Natural killer cell (primary cell): ENCODE data around the gene KEL. TPM values are rescaled to one million over a fixed set of nuclear protein-coding genes. Genes with fewer than 3 reads are reported as not detected.

Experiments
- ATAC-seq, 3 donors: fragments of 150-1000 bp in 2 of 3; fragments of 200-7000 bp in 1 of 3; cut with Tn5 transposase; 1 replicate in 1 of 3; 2 replicates in 2 of 3; pipeline ENCODE4 v1.10.0; 2021; ENCODE audit warnings: mild to moderate bottlenecking in 2 of 3, moderate library complexity in 2 of 3
- DNase-seq, 2 donors: peaks; one replicate each; pipeline versions ENCODE4 v3.0.0 to v3.0.0-alpha.2; 2013 to 2021; ENCODE audit warnings: mixed read lengths in 1 of 2
- H3K27ac ChIP-seq: one replicate; pipeline ENCODE4 v1.5.1; 2013; ENCODE audit warnings: mild to moderate bottlenecking, low read length
- H3K27me3 ChIP-seq: one replicate; pipeline ENCODE4 v1.6.1; 2013; ENCODE audit warnings: low read length; ENCODE audit not compliant: control insufficient read depth, insufficient read depth
- H3K36me3 ChIP-seq: one replicate; pipeline ENCODE4 v1.6.1; 2013; ENCODE audit warnings: low read length; ENCODE audit not compliant: control insufficient read depth, insufficient read depth
- H3K4me1 ChIP-seq: one replicate; pipeline ENCODE4 v1.6.1; 2013; ENCODE audit warnings: low read length; ENCODE audit not compliant: control insufficient read depth, insufficient read depth
- H3K4me3 ChIP-seq: one replicate; pipeline ENCODE4 v1.5.1; 2013; ENCODE audit warnings: low read length
- H3K9me3 ChIP-seq: one replicate; pipeline ENCODE4 v1.6.1; 2013; ENCODE audit warnings: low read length; ENCODE audit not compliant: control insufficient read depth, insufficient read depth
- H3K27ac Mint-ChIP-seq, 2 donors: one replicate each; pipeline ENCODE4 v1.8.0; 2022; ENCODE audit warnings: mild to moderate bottlenecking in 2 of 2, mixed read lengths in 2 of 2, moderate library complexity in 1 of 2
- H3K27me3 Mint-ChIP-seq, 2 donors: one replicate each; pipeline ENCODE4 v1.8.0; 2022; ENCODE audit warnings: low read depth in 2 of 2, mixed read lengths in 2 of 2
- H3K36me3 Mint-ChIP-seq: one replicate; pipeline ENCODE4 v1.8.0; 2022; ENCODE audit warnings: mixed read lengths
- H3K4me1 Mint-ChIP-seq, 2 donors: one replicate each; pipeline ENCODE4 v1.8.0; 2022; ENCODE audit warnings: mixed read lengths in 2 of 2
- H3K4me3 Mint-ChIP-seq: one replicate; pipeline ENCODE4 v1.8.0; 2022; ENCODE audit warnings: mild to moderate bottlenecking, moderate library complexity, mixed read lengths
- H3K9me3 Mint-ChIP-seq, 2 donors: one replicate each; pipeline ENCODE4 v1.8.0; 2022; ENCODE audit warnings: mixed read lengths in 2 of 2
- WGBS: methylation state at CpG from one replicate; pipeline ENCODE4 v1.1.7; 2013; ENCODE audit warnings: missing lambda C conversion rate; ENCODE audit not compliant: insufficient coverage; 5-methylcytosine and 5-hydroxymethylcytosine counted together
- intact Hi-C: fragments of 100-400 bp; cut with micrococcal nuclease; formaldehyde crosslinking; loops from one replicate; pipeline ENCODE4 v1.14.2; 2022
- total RNA-seq, 4 donors: library from RNA; stranded (reverse); fragments of 120-200 nt in 1 of 4; gene quantifications; one replicate each; pipeline versions ENCODE4 v1.2.3 to v1.2.4, GENCODE V29; 2013 to 2022
- TF ChIP-seq, protein P1 (sequence below): fragments of 200-600 bp; IDR thresholded peaks from one replicate; pipeline ENCODE4 v1.8.0; 2022; ENCODE audit warnings: antibody characterized with exemption

KEL gene
- total RNA-seq, 3 donors from 2014 or later (not counting 1 experiment from before 2014, with no cell fraction given) = 0.09 to 0.61 TPM; not detected in 1

DNA sequence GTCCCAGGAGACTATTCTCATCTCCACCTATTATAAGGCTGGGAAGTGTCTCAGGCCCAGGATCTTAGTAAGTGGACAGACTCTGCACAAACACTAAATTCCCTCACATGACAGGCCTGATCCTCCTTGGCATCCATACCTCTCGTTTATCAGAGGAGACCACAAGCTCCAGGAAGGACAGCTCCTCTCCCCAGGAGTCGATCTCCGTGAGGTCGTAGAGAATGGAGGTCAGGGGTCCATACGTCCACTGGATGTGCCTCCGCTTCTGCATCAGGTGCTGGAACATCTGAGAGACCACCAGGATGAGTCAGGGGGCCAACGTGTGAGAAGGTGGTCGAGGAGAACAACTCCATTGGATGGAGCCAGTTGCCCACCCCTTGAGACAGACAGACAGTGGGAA is 34.2 kb downstream of the KEL start:
- Mint-ChIP-seq H3K4me3 (no peak overlapping the region), H3K4me1 (no peaks in the 10 kb centered on the region), H3K36me3 (no peaks in the 10 kb centered on the region), H3K27me3 (peaks cover 0 to 5% of the 10 kb centered on the region in 2 donors), H3K9me3 (no peaks in the 10 kb centered on the region), H3K27ac (no peak overlapping the region)
- no peak for DNase-seq
- Histone ChIP-seq H3K4me3 (no peak overlapping the region), H3K27me3 (no peaks in the 10 kb centered on the region), H3K9me3 (no peaks in the 10 kb centered on the region), H3K36me3 (no peaks in the 10 kb centered on the region), H3K27ac (no peak overlapping the region), H3K4me1 (no peaks in the 10 kb centered on the region)
- WGBS = 81% methylated on average over 8 of the region's 8 CpGs
- no peak for ATAC-seq
- intact Hi-C loops = no loop called here
- TF ChIP-seq, protein P1, sequence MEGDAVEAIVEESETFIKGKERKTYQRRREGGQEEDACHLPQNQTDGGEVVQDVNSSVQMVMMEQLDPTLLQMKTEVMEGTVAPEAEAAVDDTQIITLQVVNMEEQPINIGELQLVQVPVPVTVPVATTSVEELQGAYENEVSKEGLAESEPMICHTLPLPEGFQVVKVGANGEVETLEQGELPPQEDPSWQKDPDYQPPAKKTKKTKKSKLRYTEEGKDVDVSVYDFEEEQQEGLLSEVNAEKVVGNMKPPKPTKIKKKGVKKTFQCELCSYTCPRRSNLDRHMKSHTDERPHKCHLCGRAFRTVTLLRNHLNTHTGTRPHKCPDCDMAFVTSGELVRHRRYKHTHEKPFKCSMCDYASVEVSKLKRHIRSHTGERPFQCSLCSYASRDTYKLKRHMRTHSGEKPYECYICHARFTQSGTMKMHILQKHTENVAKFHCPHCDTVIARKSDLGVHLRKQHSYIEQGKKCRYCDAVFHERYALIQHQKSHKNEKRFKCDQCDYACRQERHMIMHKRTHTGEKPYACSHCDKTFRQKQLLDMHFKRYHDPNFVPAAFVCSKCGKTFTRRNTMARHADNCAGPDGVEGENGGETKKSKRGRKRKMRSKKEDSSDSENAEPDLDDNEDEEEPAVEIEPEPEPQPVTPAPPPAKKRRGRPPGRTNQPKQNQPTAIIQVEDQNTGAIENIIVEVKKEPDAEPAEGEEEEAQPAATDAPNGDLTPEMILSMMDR = no peak

DNA sequence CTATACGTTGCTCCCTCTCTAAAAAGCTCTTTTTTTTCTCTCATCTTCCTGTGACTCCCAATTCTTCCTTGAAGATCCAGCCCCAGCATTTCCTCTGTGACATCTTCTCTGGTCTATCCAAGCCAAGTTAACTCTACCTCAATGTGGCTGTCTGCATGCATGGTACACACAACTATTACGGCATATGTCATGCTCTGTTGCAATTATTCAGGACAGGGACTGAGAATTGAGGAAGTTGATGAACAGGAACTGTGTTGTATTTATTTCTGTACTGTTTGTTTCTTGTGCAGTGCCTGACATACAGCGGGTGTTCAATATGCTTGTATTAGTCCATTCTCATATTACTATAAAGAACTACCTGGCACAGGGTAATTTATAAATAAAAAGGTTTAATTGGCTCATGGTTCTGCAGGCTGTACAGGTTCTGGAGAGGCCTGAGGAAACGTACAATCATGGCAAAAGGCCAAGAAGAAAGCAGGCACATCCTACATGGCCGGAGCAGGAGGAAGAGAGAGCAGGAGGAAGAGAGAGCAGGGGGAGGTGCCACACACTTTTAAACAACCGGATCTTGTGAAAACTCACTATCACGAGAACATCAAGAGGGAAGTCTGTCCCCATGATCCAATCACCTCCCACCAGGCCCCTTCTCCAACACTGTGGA is 34.9 kb downstream of the KEL start:
- no peak for DNase-seq
- H3K9me3 ChIP-seq = no peaks in the 10 kb centered on the region

DNA sequence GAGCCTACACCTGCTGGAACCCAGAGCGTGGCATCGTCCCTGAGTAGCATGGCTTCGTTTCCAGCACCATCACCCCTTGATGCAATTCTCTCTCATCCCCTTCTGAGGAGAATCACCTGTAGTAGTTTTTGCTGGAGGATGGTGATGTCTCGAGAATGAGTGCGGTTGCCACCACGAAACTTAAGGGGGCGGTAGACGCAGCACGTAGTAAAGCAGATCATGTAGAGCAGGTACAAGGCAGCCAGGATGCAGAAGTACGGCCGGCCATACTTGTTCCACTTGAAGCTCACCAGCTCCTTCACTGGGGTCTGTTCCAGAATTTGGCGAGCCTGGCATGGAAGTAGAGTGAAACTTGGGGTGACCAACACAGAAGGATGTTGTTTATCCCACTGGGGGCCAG is 36.8 kb downstream of the KEL start:
- intact Hi-C loops = no loop called here
- Histone ChIP-seq H3K4me3 (no peak overlapping the region), H3K9me3 (no peaks in the 10 kb centered on the region), H3K27ac (no peak overlapping the region), H3K4me1 (no peaks in the 10 kb centered on the region), H3K27me3 (no peaks in the 10 kb centered on the region), H3K36me3 (no peaks in the 10 kb centered on the region)
- 83% methylated on average over 12 of the region's 12 CpGs for WGBS
- Mint-ChIP-seq H3K4me3 (no peak overlapping the region), H3K27me3 (peaks cover 3 to 6% of the 10 kb centered on the region in 2 donors), H3K9me3 (no peaks in the 10 kb centered on the region), H3K4me1 (no peaks in the 10 kb centered on the region), H3K27ac (no peak overlapping the region), H3K36me3 (no peaks in the 10 kb centered on the region)
- TF ChIP-seq, protein P1 = no peak
- no peak for ATAC-seq
- no peak for DNase-seq

More for the DNA sequence above, 34.9 kb downstream of the KEL start:
- Histone ChIP-seq H3K27ac (no peak overlapping the region), H3K36me3 (no peaks in the 10 kb centered on the region), H3K27me3 (no peaks in the 10 kb centered on the region), H3K4me3 (no peak overlapping the region), H3K4me1 (no peaks in the 10 kb centered on the region)
- peak in 1 of 3 donors; percentile 52 for ATAC-seq
- intact Hi-C loops = no loop called here
- no peak overlapping the region for H3K4me3 Mint-ChIP-seq
- H3K4me1 Mint-ChIP-seq = no peaks in the 10 kb centered on the region
- no peaks in the 10 kb centered on the region for H3K36me3 Mint-ChIP-seq
- no peak overlapping the region for H3K27ac Mint-ChIP-seq
- no peaks in the 10 kb centered on the region for H3K9me3 Mint-ChIP-seq
- 49% methylated on average over 5 of the region's 7 CpGs for WGBS
- peaks cover 0 to 3% of the 10 kb centered on the region in 2 donors for H3K27me3 Mint-ChIP-seq
- TF ChIP-seq, protein P1 = no peak

DNA sequence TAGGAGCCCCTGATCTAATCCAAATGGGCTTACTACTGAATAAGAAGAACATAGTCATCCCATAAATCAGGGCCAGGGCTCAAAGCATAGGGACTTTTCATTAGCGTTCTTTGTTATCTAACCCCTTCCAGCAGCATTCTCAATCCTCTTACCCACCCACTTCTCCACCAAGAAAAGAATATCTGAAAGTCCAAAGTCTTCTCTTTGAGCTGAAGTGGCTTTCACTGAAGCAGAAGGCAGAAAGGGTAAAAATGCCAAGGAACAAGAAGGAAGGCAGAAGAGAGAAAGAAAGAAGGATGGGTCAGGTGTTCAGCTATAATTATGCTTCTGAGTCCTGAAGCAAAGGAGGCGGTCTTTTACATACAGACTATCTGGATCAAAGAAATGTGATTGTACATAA is 38.8 kb downstream of the KEL start:
- Histone ChIP-seq H3K27ac (no peak overlapping the region), H3K36me3 (no peaks in the 10 kb centered on the region), H3K27me3 (no peaks in the 10 kb centered on the region), H3K9me3 (no peaks in the 10 kb centered on the region), H3K4me3 (no peak overlapping the region), H3K4me1 (no peaks in the 10 kb centered on the region)
- TF ChIP-seq, protein P1 = no peak
- Mint-ChIP-seq H3K4me1 (no peaks in the 10 kb centered on the region), H3K9me3 (no peaks in the 10 kb centered on the region), H3K27me3 (peaks cover 11 to 12% of the 10 kb centered on the region in 2 donors), H3K36me3 (no peaks in the 10 kb centered on the region), H3K27ac (no peak overlapping the region), H3K4me3 (no peak overlapping the region)
- DNase-seq = no peak
- ATAC-seq = no peak
- 64% methylated on average over 2 of the region's 2 CpGs for WGBS
- intact Hi-C loops = no loop called here
